A673 (cell line): ENCODE data around the gene FAM98C. TPM values are rescaled to one million over a fixed set of nuclear protein-coding genes. Genes with fewer than 3 reads are reported as not detected.
A peak's percentile ranks its signal among the peaks of the same experiment; 100 is the strongest.

ENCODE experiments used
- BruUV-seq: library from RNA; stranded (reverse); fragments of 400-500 nt; replicated peaks from 2 replicates; lab custom pipeline; 2021; lab: Mats Ljungman, UMichigan
- CTCF ChIA-PET: fragments of 300-600 bp; sonication (Branson Sonifier 250); formaldehyde crosslinking; loops from one replicate; lab custom pipeline; 2022; ENCODE audit warnings: antibody characterized with exemption; lab: Charles Lee
- POLR2A ChIA-PET: fragments of 300-600 bp; sonication (Branson Sonifier 250); formaldehyde crosslinking; loops from one replicate; lab custom pipeline; 2022; ENCODE audit warnings: antibody characterized with exemption; ENCODE audit not compliant: low non-redundant PET; lab: Charles Lee
- DNase-seq: peaks from one replicate; pipeline ENCODE4 v3.0.0-alpha.2; 2015; ENCODE audit warnings: low spot score
- H3K27ac ChIP-seq: fragments of 200-600 bp; sonication (generic); 2 replicates; pipeline ENCODE4 v1.5.1; 2016; ENCODE audit warnings: mixed run types, low read depth, mild to moderate bottlenecking, mixed read lengths, antibody characterized with exemption, low read length; ENCODE audit not compliant: poor library complexity, severe bottlenecking
- H3K27me3 ChIP-seq: fragments of 200-600 bp; sonication (generic); replicated peaks from 2 replicates; pipeline ENCODE4 v1.6.1; 2017; ENCODE audit warnings: mixed run types, low read depth, mild to moderate bottlenecking, mixed read lengths, antibody characterized with exemption, low read length; ENCODE audit not compliant: insufficient read depth, poor library complexity
- H3K36me3 ChIP-seq: fragments of 200-600 bp; sonication (generic); 2 replicates; pipeline ENCODE4 v1.6.1; 2016; ENCODE audit warnings: mixed run types, mild to moderate bottlenecking, mixed read lengths, antibody characterized with exemption, low read length; ENCODE audit not compliant: insufficient read depth, poor library complexity, severe bottlenecking
- H3K4me1 ChIP-seq: fragments of 200-600 bp; sonication (generic); 2 replicates; pipeline ENCODE4 v1.6.1; 2017; ENCODE audit warnings: mixed run types, mild to moderate bottlenecking, mixed read lengths, antibody characterized with exemption, low read length; ENCODE audit not compliant: insufficient read depth, poor library complexity, severe bottlenecking
- H3K4me3 ChIP-seq: fragments of 200-600 bp; sonication (generic); 2 replicates; pipeline ENCODE4 v1.5.1; 2016; ENCODE audit warnings: low read depth, mixed run types, mild to moderate bottlenecking, mixed read lengths, low read length; ENCODE audit not compliant: poor library complexity, severe bottlenecking
- H3K9me3 ChIP-seq: fragments of 200-600 bp; sonication (generic); 2 replicates; pipeline ENCODE4 v1.6.1; 2016; ENCODE audit warnings: mixed run types, low read depth, mild to moderate bottlenecking, mixed read lengths, antibody characterized with exemption, low read length; ENCODE audit not compliant: poor library complexity, severe bottlenecking
- EZH2 ChIP-seq: fragments of 200-600 bp; sonication (generic); IDR thresholded peaks from 2 replicates; pipeline ENCODE4 v1.6.1; 2017; ENCODE audit warnings: borderline replicate concordance, low read depth, mild to moderate bottlenecking, mixed read lengths, antibody characterized with exemption, low read length; ENCODE audit not compliant: poor library complexity, severe bottlenecking
- intact Hi-C: fragments of 100-400 bp; cut with micrococcal nuclease; formaldehyde crosslinking; loops from one replicate; pipeline ENCODE4 v1.10.0; 2022; ENCODE audit not compliant: unreplicated experiment
- total RNA-seq: library from RNA; stranded (reverse); gene quantifications from 2 replicates; pipeline ENCODE4 v1.2.3, GENCODE V29; 2021
- TF ChIP-seq, protein P1 (sequence below): fragments of 300-800, 200-600 bp; sonication (generic); conservative IDR thresholded peaks from 2 replicates; pipeline ENCODE4 v1.5.1; 2017; ENCODE audit warnings: low read depth, mild to moderate bottlenecking, antibody characterized with exemption, low read length, moderate library complexity, mixed read lengths

Gene FAM98C
- total RNA-seq, 1 experiment from 2014 or later = 11.8 TPM

DNA sequence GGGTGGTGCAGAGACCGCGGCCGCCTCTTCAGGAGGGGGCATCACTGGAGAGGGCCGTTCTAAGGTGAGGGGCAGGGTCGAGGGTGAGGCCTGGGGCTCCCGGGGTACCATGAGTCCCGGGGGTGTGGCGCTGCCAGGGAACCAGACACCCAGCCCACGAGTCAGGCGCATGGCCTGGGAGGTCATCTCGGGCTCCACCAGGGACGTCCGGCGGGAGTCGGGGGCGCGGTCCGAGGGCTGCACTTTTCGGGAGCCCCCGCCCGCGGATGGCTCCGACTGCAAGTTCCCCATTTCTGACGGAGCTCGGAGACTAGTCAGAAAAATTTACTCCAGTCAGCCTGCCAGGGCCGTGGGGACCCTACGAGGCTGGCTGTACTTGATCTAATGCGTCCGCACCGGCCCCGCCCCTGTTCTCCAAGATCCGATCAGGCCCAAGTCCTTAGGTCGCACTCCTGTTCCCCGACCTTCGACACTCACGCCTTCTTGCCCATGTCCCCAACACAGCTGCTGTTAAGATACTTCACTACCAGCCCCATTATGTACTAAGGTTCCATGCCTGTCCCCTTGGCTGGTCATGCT lies 15.8 kb upstream of the FAM98C start:
- H3K36me3 ChIP-seq = peaks cover 26% of the 10 kb centered on the region
- TF ChIP-seq, protein P1, sequence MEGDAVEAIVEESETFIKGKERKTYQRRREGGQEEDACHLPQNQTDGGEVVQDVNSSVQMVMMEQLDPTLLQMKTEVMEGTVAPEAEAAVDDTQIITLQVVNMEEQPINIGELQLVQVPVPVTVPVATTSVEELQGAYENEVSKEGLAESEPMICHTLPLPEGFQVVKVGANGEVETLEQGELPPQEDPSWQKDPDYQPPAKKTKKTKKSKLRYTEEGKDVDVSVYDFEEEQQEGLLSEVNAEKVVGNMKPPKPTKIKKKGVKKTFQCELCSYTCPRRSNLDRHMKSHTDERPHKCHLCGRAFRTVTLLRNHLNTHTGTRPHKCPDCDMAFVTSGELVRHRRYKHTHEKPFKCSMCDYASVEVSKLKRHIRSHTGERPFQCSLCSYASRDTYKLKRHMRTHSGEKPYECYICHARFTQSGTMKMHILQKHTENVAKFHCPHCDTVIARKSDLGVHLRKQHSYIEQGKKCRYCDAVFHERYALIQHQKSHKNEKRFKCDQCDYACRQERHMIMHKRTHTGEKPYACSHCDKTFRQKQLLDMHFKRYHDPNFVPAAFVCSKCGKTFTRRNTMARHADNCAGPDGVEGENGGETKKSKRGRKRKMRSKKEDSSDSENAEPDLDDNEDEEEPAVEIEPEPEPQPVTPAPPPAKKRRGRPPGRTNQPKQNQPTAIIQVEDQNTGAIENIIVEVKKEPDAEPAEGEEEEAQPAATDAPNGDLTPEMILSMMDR = no peak
- TF ChIP-seq EZH2 = no peak
- POLR2A ChIA-PET = no interaction called here
- no TSS peak for BruUV-seq
- CTCF ChIA-PET = interaction anchor here (1.1 to 1.7 kb wide), 2 partner anchors 13 to 16 kb away, joined by 6 to 14 read pairs; partner anchors contain the start of genes FAM98C and PSMD8
- H3K27me3 ChIP-seq = no peaks in the 10 kb centered on the region
- H3K27ac ChIP-seq = peak overlapping the region; percentile 76
- intact Hi-C loops = no loop called here
- H3K9me3 ChIP-seq = no peaks in the 10 kb centered on the region
- no peak for DNase-seq
- H3K4me3 ChIP-seq = peak overlapping the region; percentile 80
- peaks cover 6% of the 10 kb centered on the region for H3K4me1 ChIP-seq

DNA sequence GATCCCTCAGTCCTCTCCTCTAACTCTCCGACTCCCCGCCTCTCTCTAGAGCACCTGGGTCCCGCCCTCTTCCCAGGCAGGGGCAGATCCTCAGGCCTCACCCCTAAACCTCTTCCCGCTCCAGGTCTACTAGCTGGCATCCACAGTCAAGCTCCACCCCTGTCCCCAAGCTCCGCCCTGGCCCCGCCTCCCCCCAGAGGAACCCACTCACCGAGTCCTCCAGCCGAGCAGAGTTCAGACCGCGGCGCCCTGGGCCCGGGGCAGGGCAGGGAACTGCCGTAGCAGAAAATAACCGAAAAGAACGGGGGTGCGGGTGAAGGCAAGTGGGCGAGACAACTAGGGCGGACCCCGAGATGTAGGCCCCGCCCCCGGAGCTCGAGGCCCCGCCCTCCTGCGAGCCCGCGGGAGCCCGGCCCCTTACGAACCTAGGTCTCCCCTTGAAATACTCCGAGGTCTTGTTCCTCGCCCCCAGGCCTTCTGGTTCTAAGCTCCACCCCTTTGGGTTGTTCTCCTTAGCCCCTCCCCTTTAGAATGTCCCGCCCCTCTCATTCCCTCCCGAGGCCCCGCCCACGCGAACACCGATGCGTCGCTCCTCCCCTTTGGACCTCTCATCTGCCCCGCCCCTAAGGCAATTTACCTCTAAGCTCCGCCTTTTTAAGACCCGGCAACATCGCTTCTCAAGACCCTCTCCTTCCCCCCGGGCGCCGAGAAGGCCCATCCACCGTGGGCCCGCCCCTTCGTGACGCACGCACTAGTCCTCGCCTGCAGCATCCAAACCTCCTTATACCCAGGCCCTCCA lies 15.1 kb upstream of the FAM98C start, which contains the start of gene GGN:
GGN (minus strand) TSS at position 485 of the 799 bp plus-strand sequence. CDS start 773 bp downstream, outside the sequence.
- TF ChIP-seq EZH2 = no peak
- TF ChIP-seq, protein P1 = no peak
- peak; percentile 98 for DNase-seq
- Histone ChIP-seq H3K27ac (peak within 1 kb of the TSS; percentile 77), H3K4me3 (peak within 1 kb of the TSS; percentile 80), H3K27me3 (no peaks in the 10 kb centered on the region), H3K9me3 (no peaks in the 10 kb centered on the region), H3K36me3 (peaks cover 20% of the 10 kb centered on the region), H3K4me1 (peaks cover 6% of the 10 kb centered on the region)
- BruUV-seq = no TSS peak
- ChIA-PET CTCF (interaction anchor here (1.1 to 1.7 kb wide), 2 partner anchors 13 to 15 kb away, joined by 6 to 14 read pairs; partner anchors contain the start of genes FAM98C and PSMD8), POLR2A (interaction anchor here (0.6 kb wide), 3 partner anchors 13 to 432 kb away, joined by 3 to 20 read pairs (median 3); no protein-coding TSS in a partner anchor)
- intact Hi-C loops = no loop called here

DNA sequence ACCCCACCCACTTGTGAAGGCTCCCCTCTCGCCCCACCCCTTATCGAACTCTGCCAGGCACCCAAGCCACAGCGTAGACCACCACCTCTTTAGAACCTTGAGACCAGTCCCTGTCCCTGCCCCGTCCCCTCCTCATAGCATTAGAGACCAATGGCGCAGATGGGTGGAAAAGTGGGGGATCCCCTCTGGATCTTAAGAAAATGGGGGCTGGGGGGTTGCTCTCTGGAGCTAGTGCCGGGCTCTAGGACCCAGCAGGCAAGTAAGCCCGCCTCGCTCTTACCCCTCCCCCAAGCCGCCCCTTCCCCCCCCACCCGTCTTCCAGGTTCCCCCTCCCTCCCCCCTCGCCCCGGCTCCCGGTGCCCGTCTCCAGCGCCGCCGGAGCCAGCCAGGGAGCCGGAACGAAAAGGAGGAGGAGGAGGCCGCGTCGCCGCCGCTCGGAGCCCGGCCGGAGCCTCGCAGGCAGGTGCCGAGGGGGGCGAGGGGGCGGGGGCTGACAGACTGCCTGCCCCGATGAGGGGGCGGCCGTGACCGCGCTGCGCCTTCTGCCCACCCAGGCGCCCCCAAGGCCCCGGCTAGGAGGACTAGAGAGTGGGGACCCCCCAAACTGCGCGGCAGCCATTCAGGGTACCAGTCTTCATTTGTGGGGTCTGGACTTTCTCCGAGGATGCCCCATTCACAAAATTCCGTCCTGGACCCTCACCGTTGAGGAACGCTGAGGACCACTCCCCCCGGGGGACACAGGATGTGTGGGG lies 14.4 kb upstream of the FAM98C start, which contains the start of gene SPRED3:
SPRED3 (plus strand) TSS at position 349 of the 752 bp plus-strand sequence. CDS start 1,606 bp downstream, outside the sequence.
- BruUV-seq = no TSS peak

More for the DNA sequence above, 14.4 kb upstream of the FAM98C start, which contains the start of gene SPRED3:
- Histone ChIP-seq H3K9me3 (no peaks in the 10 kb centered on the region), H3K27me3 (no peaks in the 10 kb centered on the region), H3K4me3 (peak within 1 kb of the TSS; percentile 80), H3K4me1 (peaks cover 6% of the 10 kb centered on the region), H3K36me3 (peaks cover 12% of the 10 kb centered on the region), H3K27ac (peak within 1 kb of the TSS; percentile 77)
- intact Hi-C loops = no loop called here
- POLR2A ChIA-PET = interaction anchor here (0.6 kb wide), 3 partner anchors 12 to 431 kb away, joined by 3 to 20 read pairs (median 3); no protein-coding TSS in a partner anchor
- CTCF ChIA-PET = interaction anchor here (1.7 kb wide), 1 partner anchor 14 kb away, joined by 14 read pairs; the partner anchor contains the start of gene FAM98C
- TF ChIP-seq EZH2 = no peak
- TF ChIP-seq, protein P1 = no peak
- no peak for DNase-seq
